HUES48 (cell line): Measurements from ENCODE around the gene FMR1.

Experiments
- H3K27ac ChIP-seq: one replicate; pipeline ENCODE4 v1.7.0; 2013; ENCODE audit warnings: low read depth, low read length, inconsistent platforms
- H3K27me3 ChIP-seq: 2 replicates; pipeline ENCODE4 v1.6.1; 2013; ENCODE audit warnings: mild to moderate bottlenecking, low read length; ENCODE audit not compliant: control insufficient read depth, insufficient read depth
- H3K36me3 ChIP-seq: 2 replicates; pipeline ENCODE4 v1.6.1; 2013; ENCODE audit warnings: low read length; ENCODE audit not compliant: control insufficient read depth, insufficient read depth
- H3K4me1 ChIP-seq: 2 replicates; pipeline ENCODE4 v1.6.1; 2013; ENCODE audit warnings: mild to moderate bottlenecking, low read length; ENCODE audit not compliant: control insufficient read depth, insufficient read depth
- H3K4me3 ChIP-seq: 2 replicates; pipeline ENCODE4 v1.5.1; 2013; ENCODE audit warnings: mild to moderate bottlenecking, low read depth, low read length
- H3K9ac ChIP-seq: 2 replicates; pipeline ENCODE4 v1.6.1; 2013; ENCODE audit warnings: mild to moderate bottlenecking, low read depth, low read length, moderate library complexity
- H3K9me3 ChIP-seq: 2 replicates; pipeline ENCODE4 v1.6.1; 2013; ENCODE audit warnings: low read length; ENCODE audit not compliant: control insufficient read depth, insufficient read depth

Gene FMR1

GRCh38 chrX:147916375-147916968, 4.8 kb downstream of the FMR1 start:
- H3K9ac ChIP-seq: no peak overlapping the region
- H3K27ac ChIP-seq: no peak overlapping the region
- H3K4me1 ChIP-seq: peaks cover 27% of the 10 kb centered on the region

GRCh38 chrX:147917700-147918695, 6.3 kb downstream of the FMR1 start:
- Histone ChIP-seq H3K36me3 (no peaks in the 10 kb centered on the region), H3K4me1 (peaks cover 27% of the 10 kb centered on the region), H3K9ac (no peak overlapping the region), H3K9me3 (peaks cover 17% of the 10 kb centered on the region; the same call in 1 of the 2 replicates), H3K27me3 (no peaks in the 10 kb centered on the region), H3K4me3 (no peak overlapping the region), H3K27ac (no peak overlapping the region)

More at GRCh38 chrX:147916375-147916968, 4.8 kb downstream of the FMR1 start:
- Histone ChIP-seq H3K27me3 (no peaks in the 10 kb centered on the region), H3K4me3 (0 out of 2 replicates have a peak overlapping the region, but pooled peaks have one; percentile 6), H3K36me3 (no peaks in the 10 kb centered on the region), H3K9me3 (peaks cover 17% of the 10 kb centered on the region; the same call in 1 of the 2 replicates)

GRCh38 chrX:147920161-147920666, 8.5 kb downstream of the FMR1 start:
- Histone ChIP-seq H3K36me3 (0 out of 2 replicates have a peak, but pooled peaks cover under 1% of the 10 kb centered on the region), H3K27ac (no peak overlapping the region), H3K9ac (no peak overlapping the region), H3K9me3 (peaks cover 11% of the 10 kb centered on the region; the same call in 1 of the 2 replicates), H3K4me3 (no peak overlapping the region), H3K27me3 (no peaks in the 10 kb centered on the region), H3K4me1 (peaks cover 21% of the 10 kb centered on the region)

GRCh38 chrX:147923605-147924004, 11.9 kb downstream of the FMR1 start:
- Histone ChIP-seq H3K36me3 (peaks cover 12% of the 10 kb centered on the region), H3K4me3 (no peak overlapping the region), H3K27ac (no peak overlapping the region), H3K9ac (no peak overlapping the region), H3K27me3 (no peaks in the 10 kb centered on the region), H3K4me1 (0 out of 2 replicates have a peak, but pooled peaks cover 6% of the 10 kb centered on the region), H3K9me3 (peaks cover 12% of the 10 kb centered on the region; the same call in 1 of the 2 replicates)

GRCh38 chrX:147927256-147927655, 15.5 kb downstream of the FMR1 start:
- Histone ChIP-seq H3K4me3 (no peak overlapping the region), H3K4me1 (no peaks in the 10 kb centered on the region), H3K27ac (no peak overlapping the region), H3K9me3 (peaks cover 20% of the 10 kb centered on the region; the same call in 1 of the 2 replicates), H3K27me3 (no peaks in the 10 kb centered on the region), H3K36me3 (peaks cover 39% of the 10 kb centered on the region), H3K9ac (no peak overlapping the region)

GRCh38 chrX:147933815-147934214, 22.1 kb downstream of the FMR1 start:
- no peaks in the 10 kb centered on the region for H3K4me1 ChIP-seq
- no peaks in the 10 kb centered on the region for H3K27me3 ChIP-seq
- no peak overlapping the region for H3K9ac ChIP-seq
- H3K9me3 ChIP-seq: peaks cover 15% of the 10 kb centered on the region
- H3K27ac ChIP-seq: no peak overlapping the region
- no peak overlapping the region for H3K4me3 ChIP-seq
- peaks cover 80% of the 10 kb centered on the region for H3K36me3 ChIP-seq

- Histone ChIP-seq H3K9me3 (peaks cover 10% of the 10 kb centered on the region), H3K4me1 (no peaks in the 10 kb centered on the region), H3K36me3 (peaks cover 76% of the 10 kb centered on the region), H3K27ac (no peak overlapping the region), H3K9ac (no peak overlapping the region), H3K4me3 (no peak overlapping the region), H3K27me3 (no peaks in the 10 kb centered on the region)
Measured at GRCh38 chrX:147935156-147935758, 23.5 kb downstream of the FMR1 start.

GRCh38 chrX:147945286-147945685, 33.6 kb downstream of the FMR1 start:
- Histone ChIP-seq H3K27ac (no peak overlapping the region), H3K4me1 (no peaks in the 10 kb centered on the region), H3K4me3 (no peak overlapping the region), H3K9ac (no peak overlapping the region), H3K9me3 (peaks cover 19% of the 10 kb centered on the region), H3K36me3 (peaks cover 78% of the 10 kb centered on the region), H3K27me3 (no peaks in the 10 kb centered on the region)

- Histone ChIP-seq H3K4me3 (no peak overlapping the region), H3K36me3 (peaks cover 46% of the 10 kb centered on the region), H3K9me3 (peaks cover 19% of the 10 kb centered on the region), H3K4me1 (no peaks in the 10 kb centered on the region), H3K9ac (no peak overlapping the region), H3K27ac (no peak overlapping the region), H3K27me3 (no peaks in the 10 kb centered on the region)
Measured at GRCh38 chrX:147948531-147948930, 36.8 kb downstream of the FMR1 start.

GRCh38 chrX:147950352-147950751, 38.6 kb downstream of the FMR1 start:
- H3K9me3 ChIP-seq: peaks cover 22% of the 10 kb centered on the region
- H3K9ac ChIP-seq: no peak overlapping the region
- no peaks in the 10 kb centered on the region for H3K27me3 ChIP-seq
- H3K27ac ChIP-seq: no peak overlapping the region
- H3K36me3 ChIP-seq: peaks cover 30% of the 10 kb centered on the region
- no peak overlapping the region for H3K4me3 ChIP-seq
- H3K4me1 ChIP-seq: no peaks in the 10 kb centered on the region
